Measurements from ENCODE around the gene CSF3. TPM values are rescaled to one million over a fixed set of nuclear protein-coding genes. Genes with fewer than 3 reads are reported as not detected.

CSF3 gene
- polyA plus RNA-seq, 1 donor from 2014 or later = not detected

GRCh38 chr17:40032322-40033320, 17.4 kb downstream of the CSF3 start:
- Histone ChIP-seq H3K4me3 (ENCODE audit: low read length) (no peak overlapping the region), H3K27me3 (ENCODE audit: insufficient read depth, low read depth, low read length) (no peaks in the 10 kb centered on the region), H3K9ac (ENCODE audit: low read length) (no peak overlapping the region), H3F3A (ENCODE audit: insufficient read depth, low read length, poor library complexity, severe bottlenecking) (no peaks in the 10 kb centered on the region), H2AFZ (ENCODE audit: low read depth, low read length) (no peak overlapping the region), H3K27ac (ENCODE audit: low read length) (no peak overlapping the region), H4K20me1 (ENCODE audit: insufficient read depth) (no peaks in the 10 kb centered on the region), H3K9me3 (ENCODE audit: low read length) (no peaks in the 10 kb centered on the region), H3K36me3 (ENCODE audit: insufficient read depth, low read length) (no peaks in the 10 kb centered on the region), H3K9me2 (ENCODE audit: insufficient read depth, low read length) (no peaks in the 10 kb centered on the region), H3K79me2 (replicated peaks; ENCODE audit: insufficient read depth, low read length) (no peaks in the 10 kb centered on the region), H3K4me2 (ENCODE audit: low read length) (no peak overlapping the region)
- TF ChIP-seq POLR2AphosphoS5 (IDR thresholded peaks at IDR 0.05) = no peak
- no peak for TF ChIP-seq EP300 (conservative IDR thresholded peaks at IDR 0.05; ENCODE audit: poor library complexity, severe bottlenecking)
- no peak for TF ChIP-seq CTCF (IDR thresholded peaks at IDR 0.05; ENCODE audit: poor library complexity, severe bottlenecking)
- no peak for TF ChIP-seq RAD21 (conservative IDR thresholded peaks at IDR 0.05)
- TF ChIP-seq SMC3 (conservative IDR thresholded peaks at IDR 0.05; ENCODE audit: poor library complexity) = no peak
- TF ChIP-seq EZH2 (IDR thresholded peaks at IDR 0.05; ENCODE audit: borderline replicate concordance, insufficient read depth, low read length, poor library complexity, severe bottlenecking) = no peak
- no peak for TF ChIP-seq MXI1 (conservative IDR thresholded peaks at IDR 0.05; ENCODE audit: poor library complexity, severe bottlenecking)

- Histone ChIP-seq H3K4me3 (ENCODE audit: low read length) (no peak overlapping the region), H3K9me3 (ENCODE audit: low read length) (no peaks in the 10 kb centered on the region), H4K20me1 (ENCODE audit: insufficient read depth) (no peaks in the 10 kb centered on the region), H3K9me2 (ENCODE audit: insufficient read depth, low read length) (no peaks in the 10 kb centered on the region), H3K9ac (ENCODE audit: low read length) (no peak overlapping the region), H3K27ac (ENCODE audit: low read length) (no peak overlapping the region), H3K27me3 (ENCODE audit: insufficient read depth, low read depth, low read length) (no peaks in the 10 kb centered on the region), H3F3A (ENCODE audit: insufficient read depth, low read length, poor library complexity, severe bottlenecking) (no peaks in the 10 kb centered on the region), H3K36me3 (ENCODE audit: insufficient read depth, low read length) (no peaks in the 10 kb centered on the region), H3K4me2 (ENCODE audit: low read length) (no peak overlapping the region), H2AFZ (ENCODE audit: low read depth, low read length) (no peak overlapping the region), H3K79me2 (replicated peaks; ENCODE audit: insufficient read depth, low read length) (no peaks in the 10 kb centered on the region)
- TF ChIP-seq SMC3 (conservative IDR thresholded peaks at IDR 0.05; ENCODE audit: poor library complexity) = no peak
- TF ChIP-seq EZH2 (IDR thresholded peaks at IDR 0.05; ENCODE audit: borderline replicate concordance, insufficient read depth, low read length, poor library complexity, severe bottlenecking) = no peak
- no peak for TF ChIP-seq MXI1 (conservative IDR thresholded peaks at IDR 0.05; ENCODE audit: poor library complexity, severe bottlenecking)
- TF ChIP-seq REST (IDR thresholded peaks at IDR 0.05; ENCODE audit: borderline replicate concordance) = no peak
- no peak for TF ChIP-seq CTCF (IDR thresholded peaks at IDR 0.05; ENCODE audit: poor library complexity, severe bottlenecking)
- no peak for TF ChIP-seq RAD21 (conservative IDR thresholded peaks at IDR 0.05)
- TF ChIP-seq POLR2AphosphoS5 (IDR thresholded peaks at IDR 0.05) = no peak
- no peak for TF ChIP-seq EP300 (conservative IDR thresholded peaks at IDR 0.05; ENCODE audit: poor library complexity, severe bottlenecking)
- no peak for TF ChIP-seq TAF1 (IDR thresholded peaks at IDR 0.05; ENCODE audit: low read depth)
Observed at GRCh38 chr17:40033339-40033738, 18.1 kb downstream of the CSF3 start.

Measured in neural cell (in vitro differentiated cells).